HG03045 (cell line): ENCODE measurements around the gene SIRT7.

Experiments used
- ATAC-seq: cut with Tn5 transposase; IDR thresholded peaks from one replicate; pipeline ENCODE4 v1.9.1; 2021; ENCODE audit warnings: mild to moderate bottlenecking, moderate library complexity; ENCODE audit not compliant: unreplicated experiment

The SIRT7 gene

GRCh38 chr17:81907219-81908145 is 10.5 kb downstream of the SIRT7 start:
- no peak for ATAC-seq

- no peak for ATAC-seq
Measured at GRCh38 chr17:81906476-81907218, 11.3 kb downstream of the SIRT7 start.

DNA sequence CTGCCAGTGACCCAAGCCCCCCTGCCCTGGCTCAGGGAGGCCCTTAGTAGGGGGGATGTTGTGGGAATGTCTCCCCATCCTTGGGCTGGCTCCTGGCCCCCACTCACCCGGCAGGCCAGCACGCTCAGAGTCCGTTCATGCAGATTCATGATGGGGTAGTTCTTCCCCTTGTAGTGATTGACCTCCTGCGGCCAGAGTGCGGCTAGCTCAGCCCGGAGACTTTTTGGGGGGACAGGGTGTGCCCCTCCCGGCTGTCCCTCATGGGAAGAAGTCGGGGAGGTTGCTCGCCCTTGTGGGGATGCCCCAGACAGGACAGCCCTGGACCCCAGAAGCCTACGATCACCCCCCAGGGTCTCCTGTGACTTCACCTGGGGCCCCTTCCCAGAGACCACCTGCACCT is 12.0 kb downstream of the SIRT7 start:
- no peak for ATAC-seq

GRCh38 chr17:81905424-81905875 is 12.5 kb downstream of the SIRT7 start:
- no peak for ATAC-seq

GRCh38 chr17:81904600-81905423 is 13.2 kb downstream of the SIRT7 start:
- ATAC-seq, result no peak

GRCh38 chr17:81903896-81904599 is 13.9 kb downstream of the SIRT7 start:
- ATAC-seq, result no peak

- no peak for ATAC-seq
Measured at GRCh38 chr17:81903415-81903831, 14.6 kb downstream of the SIRT7 start.

- ATAC-seq, result no peak
Measured at GRCh38 chr17:81902653-81903414, 15.1 kb downstream of the SIRT7 start.

DNA sequence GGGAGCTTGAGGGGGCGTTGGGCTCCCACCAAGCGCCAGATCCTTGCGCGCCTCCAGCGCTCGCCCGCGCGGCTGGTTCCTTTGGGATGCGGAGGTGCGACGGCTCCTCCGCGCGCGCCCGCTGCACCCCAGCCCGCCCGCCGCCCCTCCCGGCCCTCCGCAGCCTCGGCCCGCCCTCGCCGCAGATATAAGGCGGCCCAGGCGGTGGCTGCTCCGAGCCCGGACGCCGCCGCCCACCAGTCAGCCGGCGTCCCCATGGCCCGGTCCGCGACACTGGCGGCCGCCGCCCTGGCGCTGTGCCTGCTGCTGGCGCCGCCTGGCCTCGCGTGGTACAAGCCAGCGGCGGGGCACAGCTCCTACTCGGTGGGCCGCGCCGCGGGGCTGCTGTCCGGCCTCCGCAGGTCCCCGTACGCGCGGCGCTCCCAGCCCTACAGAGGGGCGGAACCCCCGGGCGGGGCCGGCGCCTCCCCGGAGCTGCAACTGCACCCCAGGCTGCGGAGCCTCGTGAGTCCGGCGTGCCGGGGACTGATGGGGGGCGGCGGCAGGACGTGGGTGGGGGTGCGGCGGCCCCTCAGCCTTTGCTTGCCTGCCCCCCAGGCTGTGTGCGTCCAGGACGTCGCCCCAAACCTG is 15.8 kb downstream of the SIRT7 start, which contains the start of gene NPB:
NPB (plus strand) TSS at position 216 of the 630 bp plus-strand sequence; CDS start at position 256, 40 bp downstream.
- ATAC-seq, result no peak

GRCh38 chr17:81901167-81902022 is 16.6 kb downstream of the SIRT7 start:
- no peak for ATAC-seq

DNA sequence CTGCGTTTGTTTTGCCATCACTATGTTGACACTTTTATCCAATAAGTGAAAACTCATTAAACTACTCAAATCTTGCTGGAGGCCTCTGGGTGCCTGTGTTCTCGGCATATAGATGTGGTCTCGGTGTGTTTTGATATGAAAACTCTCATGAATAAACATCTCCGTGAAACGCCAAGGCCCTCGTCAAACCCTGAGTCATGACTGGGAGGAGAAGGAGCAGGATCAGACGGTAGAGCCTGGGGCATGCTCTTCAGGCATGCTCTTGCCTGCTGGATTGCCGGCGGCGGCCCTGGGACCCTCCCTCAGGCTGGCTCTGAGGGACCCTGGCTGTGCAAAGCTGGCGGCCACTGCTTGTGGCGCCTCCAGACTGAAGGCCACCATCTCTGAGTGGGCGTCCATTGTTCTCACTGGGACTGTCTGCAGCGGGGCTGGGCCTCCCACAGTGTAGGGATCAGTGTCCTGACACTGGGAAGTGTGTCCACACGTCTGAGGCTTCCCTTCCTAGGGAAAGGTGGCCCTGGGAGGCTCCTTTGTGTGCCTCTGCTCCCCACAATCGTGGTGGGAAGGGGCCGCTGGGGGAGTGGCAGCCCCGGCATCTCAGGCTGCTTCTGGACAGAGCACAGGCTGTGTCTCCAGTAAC is 17.7 kb downstream of the SIRT7 start:
- ATAC-seq, result no peak

DNA sequence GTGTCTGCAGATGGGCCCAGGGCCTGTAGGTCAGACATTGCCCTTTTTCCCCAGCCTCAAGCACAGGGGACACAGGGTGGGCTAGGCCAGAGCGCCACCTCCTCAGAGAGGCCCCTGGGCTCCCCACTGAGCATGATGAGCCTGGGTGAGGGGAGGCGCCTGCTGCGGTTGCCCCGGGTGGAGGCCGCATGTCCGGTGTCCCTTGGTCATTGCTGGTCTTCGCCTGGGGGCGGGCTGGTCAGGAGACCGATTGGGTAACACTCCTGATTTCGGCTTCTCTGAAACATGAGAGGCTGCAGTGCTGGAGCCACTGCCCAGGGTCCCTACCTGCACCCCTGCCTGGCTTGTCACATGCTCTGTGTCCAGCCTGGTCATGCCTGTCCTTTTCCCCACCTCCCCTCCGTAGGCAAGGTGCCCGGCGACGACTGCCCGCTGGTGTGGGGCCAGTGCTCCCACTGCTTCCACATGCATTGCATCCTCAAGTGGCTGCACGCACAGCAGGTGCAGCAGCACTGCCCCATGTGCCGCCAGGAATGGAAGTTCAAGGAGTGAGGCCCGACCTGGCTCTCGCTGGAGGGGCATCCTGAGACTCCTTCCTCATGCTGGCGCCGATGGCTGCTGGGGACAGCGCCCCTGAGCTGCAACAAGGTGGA is 18.3 kb downstream of the SIRT7 start:
- ATAC-seq, result no peak

DNA sequence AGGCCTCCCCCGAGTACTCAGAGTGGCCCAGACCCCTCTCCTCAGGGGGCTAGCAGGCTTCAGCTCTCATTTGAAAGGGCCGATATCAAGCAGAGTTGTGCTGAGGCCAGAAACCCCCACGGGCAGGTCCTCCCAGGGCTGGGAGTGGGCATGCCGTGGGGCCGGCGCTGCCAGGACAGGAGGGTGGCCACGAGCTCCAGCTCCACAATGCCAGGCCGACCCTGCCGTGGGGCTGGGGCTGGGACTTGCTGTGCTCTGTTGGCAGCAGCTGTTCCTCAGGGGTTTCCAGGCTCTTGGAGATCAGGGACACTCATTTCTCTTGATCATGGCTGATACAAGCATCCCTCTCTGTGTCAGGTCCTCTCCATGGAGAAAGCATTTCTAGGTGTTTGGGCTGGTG is 19.1 kb downstream of the SIRT7 start:
- ATAC-seq, result no peak

DNA sequence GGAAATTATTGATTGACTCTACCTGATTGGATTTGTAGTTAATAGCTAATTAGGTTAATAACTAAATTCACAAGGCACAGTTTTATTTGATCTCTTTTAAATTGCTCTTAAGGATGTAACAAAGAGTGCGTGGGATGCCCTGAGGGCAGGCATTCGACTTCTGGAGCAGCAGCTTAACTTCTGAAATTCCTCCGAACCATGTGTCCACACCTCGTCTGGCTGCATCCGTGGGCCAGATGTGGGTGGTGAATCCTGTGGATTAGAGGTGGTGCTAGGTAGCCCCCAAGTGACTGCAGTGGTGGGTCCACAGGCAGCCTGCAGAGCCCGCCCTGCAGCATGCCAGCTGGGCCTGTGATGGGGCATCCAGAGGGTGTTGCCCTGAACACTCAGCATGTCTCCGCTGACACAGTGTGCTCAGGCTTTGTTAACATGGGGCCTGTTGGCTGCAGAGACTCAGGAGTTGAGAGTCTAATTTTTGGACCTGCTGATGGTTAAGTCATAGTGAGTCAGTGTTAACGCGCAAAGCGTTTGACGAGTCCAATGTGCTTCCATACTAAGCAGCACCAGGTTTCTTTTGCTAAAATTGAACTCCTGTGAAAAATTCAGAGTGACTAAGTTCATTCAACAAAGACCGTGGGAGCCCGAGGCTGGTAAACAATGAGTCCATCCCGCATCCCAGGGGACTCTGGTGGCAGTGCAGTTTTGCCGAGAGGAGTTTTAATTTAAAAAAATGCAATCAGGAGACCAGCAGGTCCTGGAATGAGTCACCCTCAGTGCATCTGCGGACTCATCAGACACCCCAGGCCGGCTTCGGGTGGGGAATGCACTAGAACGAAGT is 19.7 kb downstream of the SIRT7 start:
- no peak for ATAC-seq

DNA sequence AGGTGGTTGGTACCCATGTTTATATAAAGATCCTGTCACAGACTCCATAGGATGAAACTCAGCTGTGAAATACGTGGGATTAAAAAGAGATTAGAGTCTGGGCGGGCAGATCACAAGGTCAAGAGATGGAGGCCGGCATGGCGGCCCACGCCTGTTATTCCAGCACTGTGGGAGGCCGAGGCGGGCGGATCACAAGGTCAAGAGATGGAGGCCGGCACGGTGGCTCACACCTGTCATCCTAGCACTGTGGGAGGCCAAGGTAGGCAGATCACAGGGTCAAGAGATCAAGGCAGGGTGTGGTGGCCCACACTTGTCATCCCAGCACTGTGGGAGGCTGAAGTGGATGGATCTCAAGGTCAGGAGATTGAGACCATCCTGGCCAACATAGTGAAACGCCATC is 22.6 kb downstream of the SIRT7 start:
- ATAC-seq, result no peak

GRCh38 chr17:81891303-81891552 is 26.7 kb downstream of the SIRT7 start:
- ATAC-seq, result peak; percentile 29
